HepG2 (cell line): ENCODE results near the gene KCNIP4. TPM values are rescaled to one million over a fixed set of nuclear protein-coding genes. Genes with fewer than 3 reads are reported as not detected.

Experiments
- ARNTL ChIP-seq: sonication (generic); formaldehyde crosslinking; IDR thresholded peaks from 2 replicates; pipeline ENCODE4 v1.4.0; 2020; ENCODE audit warnings: mild to moderate bottlenecking, missing genetic modification reagents
- ATF7 ChIP-seq, 2 experiments: fragments of 450-650 bp in 1 of 2; sonication (generic) in 1 of 2; formaldehyde crosslinking in 1 of 2; IDR thresholded peaks; 2 replicates each; pipeline versions ENCODE4 v1.4.0 to v1.6.1; 2016 to 2020; ENCODE audit warnings: antibody characterized with exemption in 1 of 2, mild to moderate bottlenecking in 1 of 2, missing genetic modification reagents in 1 of 2
- CERS6 ChIP-seq: sonication (generic); formaldehyde crosslinking; IDR thresholded peaks from 2 replicates; pipeline ENCODE4 v1.5.0; 2020; ENCODE audit warnings: missing genetic modification reagents
- GATA4 ChIP-seq: sonication (generic); IDR thresholded peaks from 2 replicates; pipeline ENCODE4 v1.6.1; 2016; ENCODE audit warnings: antibody characterized with exemption, low read depth, borderline replicate concordance
- GATAD2A ChIP-seq: IDR thresholded peaks from 2 replicates; pipeline ENCODE4 v1.6.1; 2016
- HMG20A ChIP-seq: IDR thresholded peaks from 2 replicates; pipeline ENCODE4 v1.6.1; 2016; ENCODE audit warnings: borderline replicate concordance
- KAT7 ChIP-seq: IDR thresholded peaks from 2 replicates; pipeline ENCODE4 v1.6.1; 2018; ENCODE audit warnings: borderline replicate concordance, missing compliant biosample characterization
- PLSCR1 ChIP-seq: sonication (generic); formaldehyde crosslinking; IDR thresholded peaks from 2 replicates; pipeline ENCODE4 v1.5.0; 2020; ENCODE audit warnings: missing genetic modification reagents, mild to moderate bottlenecking, borderline replicate concordance
- PRMT3 ChIP-seq: sonication (generic); formaldehyde crosslinking; IDR thresholded peaks from 2 replicates; pipeline ENCODE4 v1.8.1; 2022; ENCODE audit warnings: low read depth, mild to moderate bottlenecking, moderate library complexity, missing genetic modification reagents, borderline replicate concordance
- SIX1 ChIP-seq: sonication (generic); formaldehyde crosslinking; IDR thresholded peaks from 2 replicates; pipeline ENCODE4 v1.4.0; 2020; ENCODE audit warnings: missing genetic modification reagents, borderline replicate concordance
- ZNF546 ChIP-seq: sonication (generic); formaldehyde crosslinking; conservative IDR thresholded peaks from 2 replicates; pipeline ENCODE4 v1.8.1; 2023; ENCODE audit warnings: mild to moderate bottlenecking, missing genetic modification reagents
- ZNF83 ChIP-seq: sonication (generic); formaldehyde crosslinking; IDR thresholded peaks from 2 replicates; pipeline ENCODE4 v1.4.0; 2020; ENCODE audit warnings: missing genetic modification reagents, mild to moderate bottlenecking, borderline replicate concordance
- polyA plus RNA-seq, 8 experiments: library from polyadenylated mRNA; depleted of rRNA in 3 of 8; stranded (reverse) in 7 of 8; unstranded in 1 of 8; fragments of >200 nt; fragmentation: Illumina TruSeq in 4 of 8; extraction: Trizol in 4 of 8; gene quantifications; 2 replicates each; pipeline versions ENCODE4 v1.2.1 to v1.2.3, GENCODE V29; 2011 to 2016; ENCODE audit warnings: low read depth in 4 of 8, missing spikeins in 1 of 8, mixed read lengths in 1 of 8; ENCODE audit not compliant: insufficient read depth in 1 of 8
- total RNA-seq, 5 experiments: library from RNA; depleted of rRNA; stranded (reverse); fragments of >200 nt; fragmentation: Illumina TruSeq; extraction: Trizol; gene quantifications; 2 replicates each; pipeline ENCODE4 v1.2.3, GENCODE V29; 2016; ENCODE audit warnings: low read depth in 1 of 5
- TF ChIP-seq, protein P1 (sequence below): sonication (generic); formaldehyde crosslinking; IDR thresholded peaks from 2 replicates; pipeline ENCODE4 v1.4.0; 2020; ENCODE audit warnings: mild to moderate bottlenecking, missing genetic modification reagents
- TF ChIP-seq, protein P2 (sequence below): sonication (generic); formaldehyde crosslinking; IDR thresholded peaks from 2 replicates; pipeline ENCODE4 v1.5.1; 2020; ENCODE audit warnings: missing genetic modification reagents, mild to moderate bottlenecking, borderline replicate concordance
- TF ChIP-seq, protein P3 (sequence below): sonication (generic); formaldehyde crosslinking; IDR thresholded peaks from 2 replicates; pipeline ENCODE4 v1.4.0; 2020; ENCODE audit warnings: missing genetic modification reagents

KCNIP4 gene
- total and polyA plus RNA-seq, 2 of the 13 experiments (the other 11 are each of a cell fraction or from before 2014, with no cell fraction given), result 0.09 TPM; not detected in 1

DNA sequence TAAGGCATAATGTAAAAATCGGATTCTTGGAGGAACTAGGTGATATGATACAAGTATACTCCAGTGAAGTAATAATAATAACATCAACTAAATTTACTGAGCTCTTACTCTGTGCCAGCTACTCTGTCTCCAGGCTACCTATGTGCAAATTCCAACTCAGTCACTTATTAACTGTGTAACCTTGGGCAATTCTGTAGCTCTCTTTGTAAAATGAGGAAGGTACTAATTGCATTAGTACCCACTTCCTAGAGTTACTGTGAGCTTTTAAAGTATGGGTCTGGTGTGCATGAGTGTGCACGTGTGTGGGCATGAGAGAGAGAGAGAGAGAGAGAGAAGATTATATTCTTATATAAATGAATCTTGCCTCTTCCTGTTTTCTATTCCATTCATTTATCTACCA, 169.9 kb downstream of the KCNIP4 start (continued):
- TF ChIP-seq, protein P1, sequence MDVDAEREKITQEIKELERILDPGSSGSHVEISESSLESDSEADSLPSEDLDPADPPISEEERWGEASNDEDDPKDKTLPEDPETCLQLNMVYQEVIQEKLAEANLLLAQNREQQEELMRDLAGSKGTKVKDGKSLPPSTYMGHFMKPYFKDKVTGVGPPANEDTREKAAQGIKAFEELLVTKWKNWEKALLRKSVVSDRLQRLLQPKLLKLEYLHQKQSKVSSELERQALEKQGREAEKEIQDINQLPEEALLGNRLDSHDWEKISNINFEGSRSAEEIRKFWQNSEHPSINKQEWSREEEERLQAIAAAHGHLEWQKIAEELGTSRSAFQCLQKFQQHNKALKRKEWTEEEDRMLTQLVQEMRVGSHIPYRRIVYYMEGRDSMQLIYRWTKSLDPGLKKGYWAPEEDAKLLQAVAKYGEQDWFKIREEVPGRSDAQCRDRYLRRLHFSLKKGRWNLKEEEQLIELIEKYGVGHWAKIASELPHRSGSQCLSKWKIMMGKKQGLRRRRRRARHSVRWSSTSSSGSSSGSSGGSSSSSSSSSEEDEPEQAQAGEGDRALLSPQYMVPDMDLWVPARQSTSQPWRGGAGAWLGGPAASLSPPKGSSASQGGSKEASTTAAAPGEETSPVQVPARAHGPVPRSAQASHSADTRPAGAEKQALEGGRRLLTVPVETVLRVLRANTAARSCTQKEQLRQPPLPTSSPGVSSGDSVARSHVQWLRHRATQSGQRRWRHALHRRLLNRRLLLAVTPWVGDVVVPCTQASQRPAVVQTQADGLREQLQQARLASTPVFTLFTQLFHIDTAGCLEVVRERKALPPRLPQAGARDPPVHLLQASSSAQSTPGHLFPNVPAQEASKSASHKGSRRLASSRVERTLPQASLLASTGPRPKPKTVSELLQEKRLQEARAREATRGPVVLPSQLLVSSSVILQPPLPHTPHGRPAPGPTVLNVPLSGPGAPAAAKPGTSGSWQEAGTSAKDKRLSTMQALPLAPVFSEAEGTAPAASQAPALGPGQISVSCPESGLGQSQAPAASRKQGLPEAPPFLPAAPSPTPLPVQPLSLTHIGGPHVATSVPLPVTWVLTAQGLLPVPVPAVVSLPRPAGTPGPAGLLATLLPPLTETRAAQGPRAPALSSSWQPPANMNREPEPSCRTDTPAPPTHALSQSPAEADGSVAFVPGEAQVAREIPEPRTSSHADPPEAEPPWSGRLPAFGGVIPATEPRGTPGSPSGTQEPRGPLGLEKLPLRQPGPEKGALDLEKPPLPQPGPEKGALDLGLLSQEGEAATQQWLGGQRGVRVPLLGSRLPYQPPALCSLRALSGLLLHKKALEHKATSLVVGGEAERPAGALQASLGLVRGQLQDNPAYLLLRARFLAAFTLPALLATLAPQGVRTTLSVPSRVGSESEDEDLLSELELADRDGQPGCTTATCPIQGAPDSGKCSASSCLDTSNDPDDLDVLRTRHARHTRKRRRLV (CRISPR knock-in tag), result no peak
- TF ChIP-seq ATF7 (IDR thresholded peaks at IDR 0.05) (no peak), ATF7 (CRISPR knock-in tag; IDR thresholded peaks at IDR 0.05) (no peak), PLSCR1 (CRISPR knock-in tag) (no peak), GATAD2A (CRISPR knock-in tag) (peak; percentile 37; the same call in 1 of the 2 replicates), ZNF83 (no peak), CERS6 (no peak), GATA4 (no peak), PRMT3 (no peak), SIX1 (CRISPR knock-in tag) (0 out of 2 replicates have a peak, but pooled peaks have one; percentile 25), ARNTL (peak; percentile 87), KAT7 (no peak), HMG20A (CRISPR knock-in tag) (peak; percentile 34; the same call in 1 of the 2 replicates), ZNF546 (CRISPR knock-in tag) (no peak)
- TF ChIP-seq, protein P2, sequence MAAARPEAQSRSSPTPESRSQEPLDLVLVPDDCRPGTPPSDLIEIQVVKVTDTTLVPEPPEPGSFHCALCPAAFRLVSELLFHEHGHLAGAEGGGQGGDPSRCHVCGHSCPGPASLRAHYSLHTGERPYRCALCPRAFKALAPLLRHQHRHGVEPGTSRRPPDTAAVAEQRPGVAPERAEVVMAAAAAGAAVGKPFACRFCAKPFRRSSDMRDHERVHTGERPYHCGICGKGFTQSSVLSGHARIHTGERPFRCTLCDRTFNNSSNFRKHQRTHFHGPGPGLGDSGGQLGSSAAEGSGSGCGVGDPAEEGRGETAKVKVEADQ (CRISPR knock-in tag), result no peak
- TF ChIP-seq, protein P3, sequence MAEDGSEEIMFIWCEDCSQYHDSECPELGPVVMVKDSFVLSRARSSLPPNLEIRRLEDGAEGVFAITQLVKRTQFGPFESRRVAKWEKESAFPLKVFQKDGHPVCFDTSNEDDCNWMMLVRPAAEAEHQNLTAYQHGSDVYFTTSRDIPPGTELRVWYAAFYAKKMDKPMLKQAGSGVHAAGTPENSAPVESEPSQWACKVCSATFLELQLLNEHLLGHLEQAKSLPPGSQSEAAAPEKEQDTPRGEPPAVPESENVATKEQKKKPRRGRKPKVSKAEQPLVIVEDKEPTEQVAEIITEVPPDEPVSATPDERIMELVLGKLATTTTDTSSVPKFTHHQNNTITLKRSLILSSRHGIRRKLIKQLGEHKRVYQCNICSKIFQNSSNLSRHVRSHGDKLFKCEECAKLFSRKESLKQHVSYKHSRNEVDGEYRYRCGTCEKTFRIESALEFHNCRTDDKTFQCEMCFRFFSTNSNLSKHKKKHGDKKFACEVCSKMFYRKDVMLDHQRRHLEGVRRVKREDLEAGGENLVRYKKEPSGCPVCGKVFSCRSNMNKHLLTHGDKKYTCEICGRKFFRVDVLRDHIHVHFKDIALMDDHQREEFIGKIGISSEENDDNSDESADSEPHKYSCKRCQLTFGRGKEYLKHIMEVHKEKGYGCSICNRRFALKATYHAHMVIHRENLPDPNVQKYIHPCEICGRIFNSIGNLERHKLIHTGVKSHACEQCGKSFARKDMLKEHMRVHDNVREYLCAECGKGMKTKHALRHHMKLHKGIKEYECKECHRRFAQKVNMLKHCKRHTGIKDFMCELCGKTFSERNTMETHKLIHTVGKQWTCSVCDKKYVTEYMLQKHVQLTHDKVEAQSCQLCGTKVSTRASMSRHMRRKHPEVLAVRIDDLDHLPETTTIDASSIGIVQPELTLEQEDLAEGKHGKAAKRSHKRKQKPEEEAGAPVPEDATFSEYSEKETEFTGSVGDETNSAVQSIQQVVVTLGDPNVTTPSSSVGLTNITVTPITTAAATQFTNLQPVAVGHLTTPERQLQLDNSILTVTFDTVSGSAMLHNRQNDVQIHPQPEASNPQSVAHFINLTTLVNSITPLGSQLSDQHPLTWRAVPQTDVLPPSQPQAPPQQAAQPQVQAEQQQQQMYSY, result no peak
